Neural cell (in vitro differentiated cells): ENCODE data around the gene FAM76B. TPM values are rescaled to one million over a fixed set of nuclear protein-coding genes. Genes with fewer than 3 reads are reported as not detected.

Experiments
- H2AFZ ChIP-seq: fragments of 200-600, 300-800 bp; sonication (generic), shearing (Covaris generic); 2 replicates; pipeline ENCODE4 v1.6.0; 2014; ENCODE audit warnings: low read depth, mild to moderate bottlenecking, antibody characterized with exemption, low read length, moderate library complexity
- H3F3A ChIP-seq: fragments of 200-600 bp; shearing (Covaris generic); 2 replicates; pipeline ENCODE4 v1.6.1; 2016; ENCODE audit warnings: mild to moderate bottlenecking, moderate library complexity, mixed read lengths, antibody characterized with exemption, low read length; ENCODE audit not compliant: insufficient read depth, poor library complexity, severe bottlenecking
- H3K27ac ChIP-seq: fragments of 200-600, 300-800 bp; sonication (generic), shearing (Covaris generic); 2 replicates; pipeline ENCODE4 v1.5.1; 2014; ENCODE audit warnings: mild to moderate bottlenecking, low read length, moderate library complexity
- H3K27me3 ChIP-seq: fragments of 300-800, 200-600 bp; sonication (generic), shearing (Covaris generic); 2 replicates; pipeline ENCODE4 v1.6.0; 2014; ENCODE audit warnings: mild to moderate bottlenecking, low read depth, low read length, moderate library complexity; ENCODE audit not compliant: insufficient read depth
- H3K36me3 ChIP-seq: fragments of 300-800, 200-600 bp; sonication (generic), shearing (Covaris generic); 2 replicates; pipeline ENCODE4 v1.5.1; 2014; ENCODE audit warnings: mild to moderate bottlenecking, antibody characterized with exemption, low read length, moderate library complexity; ENCODE audit not compliant: insufficient read depth
- H3K4me2 ChIP-seq: fragments of 300-800, 200-600 bp; sonication (generic), shearing (Covaris generic); 2 replicates; pipeline ENCODE4 v1.6.0; 2014; ENCODE audit warnings: mild to moderate bottlenecking, low read length
- H3K4me3 ChIP-seq: fragments of 300-800, 200-600 bp; sonication (generic), shearing (Covaris generic); 2 replicates; pipeline ENCODE4 v1.5.1; 2014; ENCODE audit warnings: mild to moderate bottlenecking, low read length, moderate library complexity
- H3K79me2 ChIP-seq: fragments of 200-600 bp; shearing (Covaris generic); replicated peaks from 2 replicates; pipeline ENCODE4 v1.6.0; 2014; ENCODE audit warnings: mild to moderate bottlenecking, low read length, moderate library complexity; ENCODE audit not compliant: insufficient read depth
- H3K9ac ChIP-seq: fragments of 300-800, 200-600 bp; sonication (generic), shearing (Covaris generic); 2 replicates; pipeline ENCODE4 v1.6.1; 2016; ENCODE audit warnings: mild to moderate bottlenecking, low read length, mixed read lengths
- H3K9me2 ChIP-seq: fragments of 200-600 bp; shearing (Covaris generic); 2 replicates; pipeline ENCODE4 v1.6.1; 2016; ENCODE audit warnings: mild to moderate bottlenecking, low read length, mixed read lengths; ENCODE audit not compliant: insufficient read depth
- H3K9me3 ChIP-seq: fragments of 200-600, 300-800 bp; sonication (generic), shearing (Covaris generic); 2 replicates; pipeline ENCODE4 v1.6.1; 2016; ENCODE audit warnings: mild to moderate bottlenecking, mixed run types, low read length, moderate library complexity, mixed read lengths
- H4K20me1 ChIP-seq: fragments of 200-600 bp; shearing (Covaris generic); 2 replicates; pipeline ENCODE4 v1.6.1; 2016; ENCODE audit warnings: mild to moderate bottlenecking, mixed run types; ENCODE audit not compliant: insufficient read depth
- EP300 ChIP-seq: fragments of 450-650 bp; conservative IDR thresholded peaks from 2 replicates; pipeline ENCODE4 v1.6.1; 2014; ENCODE audit warnings: antibody characterized with exemption, mild to moderate bottlenecking, moderate library complexity; ENCODE audit not compliant: poor library complexity, severe bottlenecking
- EZH2 ChIP-seq: fragments of 200-600, 300-800 bp; shearing (Covaris generic), sonication (generic); IDR thresholded peaks from 2 replicates; pipeline ENCODE4 v1.6.1; 2014; ENCODE audit warnings: antibody characterized with exemption, low read length, borderline replicate concordance, mild to moderate bottlenecking; ENCODE audit not compliant: insufficient read depth, poor library complexity, severe bottlenecking
- POLR2AphosphoS5 ChIP-seq: IDR thresholded peaks from 2 replicates; pipeline ENCODE4 v1.6.1; 2012
- RAD21 ChIP-seq: fragments of 450-650 bp; conservative IDR thresholded peaks from 2 replicates; pipeline ENCODE4 v1.6.1; 2014; ENCODE audit warnings: antibody characterized with exemption, mild to moderate bottlenecking, moderate library complexity
- SMC3 ChIP-seq: fragments of 450-650 bp; conservative IDR thresholded peaks from 2 replicates; pipeline ENCODE4 v1.6.1; 2014; ENCODE audit warnings: antibody characterized with exemption, mild to moderate bottlenecking, moderate library complexity; ENCODE audit not compliant: poor library complexity
- TAF1 ChIP-seq: IDR thresholded peaks from 2 replicates; pipeline ENCODE4 v1.6.1; 2012; ENCODE audit warnings: low read depth
- polyA plus RNA-seq: library from polyadenylated mRNA; depleted of rRNA; stranded (reverse); fragments of >200 nt; gene quantifications from 2 replicates; pipeline ENCODE4 v1.2.3, GENCODE V29; 2014
- TF ChIP-seq, protein P1 (sequence below): fragments of 450-650 bp; IDR thresholded peaks from 2 replicates; pipeline ENCODE4 v1.5.1; 2014; ENCODE audit warnings: antibody characterized with exemption, mild to moderate bottlenecking, moderate library complexity; ENCODE audit not compliant: poor library complexity, severe bottlenecking
- TF ChIP-seq, protein P2 (sequence below): IDR thresholded peaks from 2 replicates; pipeline ENCODE4 v1.6.1; 2012; ENCODE audit warnings: borderline replicate concordance

FAM76B gene
- polyA plus RNA-seq, 1 donor from 2014 or later, result 139 TPM

DNA sequence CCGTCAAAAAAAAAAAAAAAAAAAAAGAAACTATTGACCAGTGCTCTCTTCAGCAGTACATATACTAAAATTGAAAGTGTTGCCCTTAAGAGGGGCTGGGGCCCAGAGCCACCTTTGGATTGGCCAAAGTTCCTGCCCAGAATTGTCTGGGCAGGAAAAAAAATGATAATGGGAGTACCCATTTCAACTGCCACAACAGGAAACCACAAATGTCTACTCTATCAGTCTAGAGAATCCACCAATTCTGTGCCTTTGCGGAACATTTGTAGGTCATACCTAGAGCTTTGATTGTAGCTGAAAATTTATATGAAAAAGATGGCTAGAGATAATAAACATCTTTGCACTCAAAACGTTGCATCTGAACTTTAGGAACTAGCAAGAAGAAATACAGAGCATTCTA lies 69.4 kb downstream of the FAM76B start:
- no peak overlapping the region for H3K4me2 ChIP-seq
- no peaks in the 10 kb centered on the region for H3K27me3 ChIP-seq
- TF ChIP-seq EZH2 (no peak), SMC3 (no peak), RAD21 (no peak), POLR2AphosphoS5 (no peak), EP300 (no peak), TAF1 (no peak)
- TF ChIP-seq, protein P1, sequence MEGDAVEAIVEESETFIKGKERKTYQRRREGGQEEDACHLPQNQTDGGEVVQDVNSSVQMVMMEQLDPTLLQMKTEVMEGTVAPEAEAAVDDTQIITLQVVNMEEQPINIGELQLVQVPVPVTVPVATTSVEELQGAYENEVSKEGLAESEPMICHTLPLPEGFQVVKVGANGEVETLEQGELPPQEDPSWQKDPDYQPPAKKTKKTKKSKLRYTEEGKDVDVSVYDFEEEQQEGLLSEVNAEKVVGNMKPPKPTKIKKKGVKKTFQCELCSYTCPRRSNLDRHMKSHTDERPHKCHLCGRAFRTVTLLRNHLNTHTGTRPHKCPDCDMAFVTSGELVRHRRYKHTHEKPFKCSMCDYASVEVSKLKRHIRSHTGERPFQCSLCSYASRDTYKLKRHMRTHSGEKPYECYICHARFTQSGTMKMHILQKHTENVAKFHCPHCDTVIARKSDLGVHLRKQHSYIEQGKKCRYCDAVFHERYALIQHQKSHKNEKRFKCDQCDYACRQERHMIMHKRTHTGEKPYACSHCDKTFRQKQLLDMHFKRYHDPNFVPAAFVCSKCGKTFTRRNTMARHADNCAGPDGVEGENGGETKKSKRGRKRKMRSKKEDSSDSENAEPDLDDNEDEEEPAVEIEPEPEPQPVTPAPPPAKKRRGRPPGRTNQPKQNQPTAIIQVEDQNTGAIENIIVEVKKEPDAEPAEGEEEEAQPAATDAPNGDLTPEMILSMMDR, result no peak
- TF ChIP-seq, protein P2, sequence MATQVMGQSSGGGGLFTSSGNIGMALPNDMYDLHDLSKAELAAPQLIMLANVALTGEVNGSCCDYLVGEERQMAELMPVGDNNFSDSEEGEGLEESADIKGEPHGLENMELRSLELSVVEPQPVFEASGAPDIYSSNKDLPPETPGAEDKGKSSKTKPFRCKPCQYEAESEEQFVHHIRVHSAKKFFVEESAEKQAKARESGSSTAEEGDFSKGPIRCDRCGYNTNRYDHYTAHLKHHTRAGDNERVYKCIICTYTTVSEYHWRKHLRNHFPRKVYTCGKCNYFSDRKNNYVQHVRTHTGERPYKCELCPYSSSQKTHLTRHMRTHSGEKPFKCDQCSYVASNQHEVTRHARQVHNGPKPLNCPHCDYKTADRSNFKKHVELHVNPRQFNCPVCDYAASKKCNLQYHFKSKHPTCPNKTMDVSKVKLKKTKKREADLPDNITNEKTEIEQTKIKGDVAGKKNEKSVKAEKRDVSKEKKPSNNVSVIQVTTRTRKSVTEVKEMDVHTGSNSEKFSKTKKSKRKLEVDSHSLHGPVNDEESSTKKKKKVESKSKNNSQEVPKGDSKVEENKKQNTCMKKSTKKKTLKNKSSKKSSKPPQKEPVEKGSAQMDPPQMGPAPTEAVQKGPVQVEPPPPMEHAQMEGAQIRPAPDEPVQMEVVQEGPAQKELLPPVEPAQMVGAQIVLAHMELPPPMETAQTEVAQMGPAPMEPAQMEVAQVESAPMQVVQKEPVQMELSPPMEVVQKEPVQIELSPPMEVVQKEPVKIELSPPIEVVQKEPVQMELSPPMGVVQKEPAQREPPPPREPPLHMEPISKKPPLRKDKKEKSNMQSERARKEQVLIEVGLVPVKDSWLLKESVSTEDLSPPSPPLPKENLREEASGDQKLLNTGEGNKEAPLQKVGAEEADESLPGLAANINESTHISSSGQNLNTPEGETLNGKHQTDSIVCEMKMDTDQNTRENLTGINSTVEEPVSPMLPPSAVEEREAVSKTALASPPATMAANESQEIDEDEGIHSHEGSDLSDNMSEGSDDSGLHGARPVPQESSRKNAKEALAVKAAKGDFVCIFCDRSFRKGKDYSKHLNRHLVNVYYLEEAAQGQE, result no peak

More for the DNA sequence above, 69.4 kb downstream of the FAM76B start:
- H3K4me3 ChIP-seq, result no peak overlapping the region
- H3K9me2 ChIP-seq, result no peaks in the 10 kb centered on the region
- no peak overlapping the region for H3K27ac ChIP-seq
- no peaks in the 10 kb centered on the region for H3F3A ChIP-seq
- no peak overlapping the region for H3K9ac ChIP-seq
- H3K36me3 ChIP-seq, result no peaks in the 10 kb centered on the region
- no peaks in the 10 kb centered on the region for H3K79me2 ChIP-seq
- H2AFZ ChIP-seq, result no peak overlapping the region
- no peaks in the 10 kb centered on the region for H3K9me3 ChIP-seq
- no peaks in the 10 kb centered on the region for H4K20me1 ChIP-seq

Other genes with a start within 250 kb of the FAM76B start
- gene CEP57, start 716 bp upstream of the FAM76B start, polyA plus RNA-seq, result 155 and 184 TPM in 2 replicates
- 24.0 and 30.9 TPM in 2 replicates for gene MTMR2, start 134.3 kb upstream of the FAM76B start, polyA plus RNA-seq